ENCODE measurements around the gene TNKS1BP1.
A peak's percentile ranks its signal among the peaks of the same experiment; 100 is the strongest.

TNKS1BP1 gene

GRCh38 chr11:57269571-57270021, 55.2 kb downstream of the TNKS1BP1 start:
- TF ChIP-seq ZFX (IDR thresholded peaks at IDR 0.05) (no peak), CTCF (conservative IDR thresholded peaks at IDR 0.05) (no peak)
- H3K27ac ChIP-seq, result peak overlapping the region; percentile 46

DNA sequence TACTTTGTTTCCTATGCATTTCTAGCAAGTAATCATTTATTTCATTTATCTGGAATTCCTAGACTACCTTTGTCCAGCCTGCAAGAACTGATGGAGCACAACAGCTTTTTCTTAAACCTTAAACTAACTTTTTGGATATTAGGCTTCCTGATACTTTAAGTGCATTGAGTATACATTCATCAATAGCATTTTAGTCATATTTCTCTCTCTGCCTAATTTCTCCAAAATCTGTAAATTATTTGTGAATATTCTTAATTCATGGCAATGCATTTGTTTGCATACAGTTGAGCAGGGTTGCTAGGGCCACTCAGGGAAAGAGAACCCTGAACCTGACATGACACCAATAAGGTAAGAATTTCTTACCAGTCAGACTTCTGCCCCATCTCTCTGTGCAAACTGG, 58.6 kb downstream of the TNKS1BP1 start:
- H3K27ac ChIP-seq, result no peak overlapping the region
- TF ChIP-seq ZFX (IDR thresholded peaks at IDR 0.05), result no peak
- no peak for TF ChIP-seq CTCF (conservative IDR thresholded peaks at IDR 0.05)

DNA sequence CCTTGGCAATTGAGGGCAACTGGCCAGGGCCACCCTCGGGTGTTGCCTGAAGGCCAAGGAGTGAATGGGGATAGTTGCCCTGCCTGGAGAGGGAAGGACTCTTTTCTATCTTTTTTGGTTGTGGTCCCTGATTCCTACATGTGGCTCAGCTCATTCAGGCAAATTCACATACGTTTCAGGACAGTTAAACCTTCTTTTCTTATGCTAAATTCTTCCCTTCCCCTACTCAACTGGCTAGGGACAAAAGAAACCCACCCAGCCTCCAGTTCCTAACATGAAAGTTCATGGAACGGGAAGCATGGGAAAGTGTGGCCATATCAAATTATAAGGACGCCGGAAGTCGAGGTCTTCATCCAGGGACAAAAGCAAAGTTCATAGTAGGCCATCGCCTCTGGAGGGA, 61.4 kb downstream of the TNKS1BP1 start:
- H3K27ac ChIP-seq, result no peak overlapping the region
- TF ChIP-seq ZFX (IDR thresholded peaks at IDR 0.05) (no peak), CTCF (conservative IDR thresholded peaks at IDR 0.05) (no peak)

- H3K27ac ChIP-seq, result no peak overlapping the region
- TF ChIP-seq CTCF (conservative IDR thresholded peaks at IDR 0.05) (no peak), ZFX (IDR thresholded peaks at IDR 0.05) (no peak)
These were observed 62.6 kb downstream of the TNKS1BP1 start for GRCh38 chr11:57262157-57262556.

DNA sequence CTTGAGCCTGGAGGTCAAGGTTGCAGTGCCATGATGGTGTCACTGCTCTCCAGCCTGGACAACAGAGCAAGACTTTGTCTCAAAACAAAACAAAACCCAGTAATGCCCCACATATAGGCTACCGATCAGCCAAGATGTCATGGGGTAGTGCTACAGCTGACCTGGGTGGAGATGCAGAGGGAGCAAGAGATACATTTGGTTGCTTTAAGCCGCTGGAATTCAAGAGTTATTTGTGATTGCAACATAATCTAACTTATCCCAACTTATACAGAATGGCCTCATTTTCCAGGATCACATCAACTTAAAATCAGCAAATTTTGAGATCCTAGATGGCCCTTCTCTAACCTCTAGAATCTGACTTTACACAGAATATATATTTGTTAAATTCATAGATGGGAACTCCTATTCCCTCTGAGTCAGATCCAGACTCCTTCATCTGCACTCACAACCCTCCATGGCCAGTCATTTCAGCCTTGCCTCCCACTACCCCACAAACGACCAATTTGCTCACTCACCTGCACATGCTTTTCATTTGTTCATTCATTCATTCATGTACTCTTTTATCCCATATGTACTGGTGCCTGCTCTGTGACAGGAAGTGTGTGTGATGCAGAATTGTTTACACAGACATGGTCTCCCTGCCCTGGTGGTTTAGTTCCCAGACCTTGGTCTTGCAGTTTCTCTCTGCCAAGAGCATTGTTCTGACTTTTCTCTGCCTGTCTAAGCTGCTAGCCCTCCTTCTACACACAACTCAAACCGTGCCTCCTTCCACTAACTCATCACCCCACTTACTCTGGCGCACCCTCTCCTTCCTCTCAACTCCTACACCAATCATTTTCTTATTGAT, 63.6 kb downstream of the TNKS1BP1 start:
- H3K27ac ChIP-seq, result no peak overlapping the region
- TF ChIP-seq ZFX (IDR thresholded peaks at IDR 0.05) (no peak), CTCF (conservative IDR thresholded peaks at IDR 0.05) (no peak)

- TF ChIP-seq ZFX (IDR thresholded peaks at IDR 0.05) (no peak), CTCF (conservative IDR thresholded peaks at IDR 0.05) (no peak)
- no peak overlapping the region for H3K27ac ChIP-seq
These were observed 68.6 kb downstream of the TNKS1BP1 start for GRCh38 chr11:57256119-57256518.

DNA sequence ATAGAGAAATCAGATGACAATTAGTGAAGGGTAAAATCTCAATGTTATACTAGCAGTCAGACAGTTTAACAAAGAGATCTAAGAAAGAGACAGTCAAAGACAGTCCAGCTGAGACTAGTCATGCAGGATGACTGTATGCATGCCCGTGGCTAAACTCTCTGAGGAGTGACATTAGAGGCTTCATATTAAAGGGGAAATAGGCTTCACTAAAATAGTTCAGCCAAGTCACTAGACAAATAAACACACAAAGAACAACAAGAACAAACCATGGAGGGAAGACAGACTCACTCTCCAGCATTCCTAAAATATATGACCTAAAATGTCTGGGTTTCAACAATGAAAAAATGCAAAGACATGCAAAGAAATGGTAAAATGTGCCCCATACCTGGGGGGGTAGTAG, 69.1 kb downstream of the TNKS1BP1 start:
- no peak for TF ChIP-seq ZFX (IDR thresholded peaks at IDR 0.05)
- no peak for TF ChIP-seq CTCF (conservative IDR thresholded peaks at IDR 0.05)
- H3K27ac ChIP-seq, result no peak overlapping the region
